Measurements from ENCODE around the gene PAX9.

The PAX9 gene

DNA sequence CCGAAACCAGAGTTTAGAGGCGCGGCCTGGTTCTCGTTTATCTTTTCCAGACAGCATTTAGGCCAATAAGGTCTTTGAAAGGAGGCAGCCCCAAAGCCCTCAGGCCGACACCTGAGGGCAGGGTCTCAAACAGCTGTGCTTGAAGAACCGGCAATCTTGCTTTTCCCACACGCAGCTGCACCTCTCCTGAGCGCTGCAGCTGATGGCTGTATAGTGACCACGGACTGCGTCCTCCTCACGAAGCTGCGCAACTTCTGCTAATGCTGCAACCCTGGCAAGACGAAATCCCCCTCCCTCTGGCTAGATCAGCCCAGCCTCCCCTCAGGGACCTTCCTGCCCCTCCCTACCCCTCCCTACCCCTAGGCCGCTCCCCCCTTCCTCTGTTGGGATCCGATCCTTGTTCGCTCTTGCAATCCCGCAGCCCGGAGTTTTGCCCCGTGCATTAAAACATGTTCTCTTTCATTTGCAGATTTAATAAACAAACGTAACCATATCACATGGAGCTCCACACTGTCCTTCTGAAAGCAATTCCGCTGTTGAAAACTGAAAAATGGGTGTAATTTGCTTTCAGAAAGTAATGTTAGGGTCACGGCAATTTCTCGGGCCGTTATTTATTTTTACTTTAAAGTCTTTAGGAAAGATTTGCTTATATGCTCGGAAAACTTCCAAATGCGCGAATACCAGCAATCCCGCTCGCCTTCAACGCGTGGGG, 4.8 kb upstream of the PAX9 start:
- no peak for DNase-seq

DNA sequence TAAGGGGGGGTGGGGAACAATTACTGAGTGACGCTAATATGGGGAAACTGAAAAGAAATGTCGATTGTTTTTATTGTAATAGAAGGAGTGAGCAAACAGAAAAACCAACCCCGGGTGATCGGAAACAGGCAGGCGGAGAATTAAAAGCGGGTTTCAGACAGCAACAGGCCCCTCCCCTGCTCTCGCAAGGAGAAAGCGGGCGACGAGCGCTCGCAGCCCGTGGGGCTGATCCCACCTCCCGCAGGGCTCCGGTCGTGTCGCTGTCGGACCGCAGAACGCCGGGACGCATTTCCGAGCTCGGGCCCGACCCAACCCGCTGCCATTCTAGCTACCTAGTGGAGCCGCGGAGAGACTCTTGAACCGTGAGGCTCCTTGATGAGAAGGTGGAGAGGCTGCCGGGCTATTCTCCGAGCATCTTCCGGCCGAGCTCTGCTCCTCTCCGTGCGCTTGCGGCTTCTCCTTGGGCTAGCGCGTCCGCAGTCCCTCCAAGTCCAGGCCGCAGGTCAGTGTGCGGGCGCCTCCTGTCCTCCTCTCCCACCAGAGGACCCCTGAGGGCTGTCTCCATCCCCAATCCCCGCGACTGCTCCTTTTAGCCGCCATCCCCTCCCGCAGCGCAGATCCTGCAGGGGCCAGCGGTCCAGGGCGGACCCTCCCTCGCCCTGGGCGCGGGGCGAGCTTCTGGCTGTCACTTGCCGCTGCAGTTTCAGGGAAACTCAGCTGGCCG, 4.1 kb upstream of the PAX9 start:
- no peak for DNase-seq

DNA sequence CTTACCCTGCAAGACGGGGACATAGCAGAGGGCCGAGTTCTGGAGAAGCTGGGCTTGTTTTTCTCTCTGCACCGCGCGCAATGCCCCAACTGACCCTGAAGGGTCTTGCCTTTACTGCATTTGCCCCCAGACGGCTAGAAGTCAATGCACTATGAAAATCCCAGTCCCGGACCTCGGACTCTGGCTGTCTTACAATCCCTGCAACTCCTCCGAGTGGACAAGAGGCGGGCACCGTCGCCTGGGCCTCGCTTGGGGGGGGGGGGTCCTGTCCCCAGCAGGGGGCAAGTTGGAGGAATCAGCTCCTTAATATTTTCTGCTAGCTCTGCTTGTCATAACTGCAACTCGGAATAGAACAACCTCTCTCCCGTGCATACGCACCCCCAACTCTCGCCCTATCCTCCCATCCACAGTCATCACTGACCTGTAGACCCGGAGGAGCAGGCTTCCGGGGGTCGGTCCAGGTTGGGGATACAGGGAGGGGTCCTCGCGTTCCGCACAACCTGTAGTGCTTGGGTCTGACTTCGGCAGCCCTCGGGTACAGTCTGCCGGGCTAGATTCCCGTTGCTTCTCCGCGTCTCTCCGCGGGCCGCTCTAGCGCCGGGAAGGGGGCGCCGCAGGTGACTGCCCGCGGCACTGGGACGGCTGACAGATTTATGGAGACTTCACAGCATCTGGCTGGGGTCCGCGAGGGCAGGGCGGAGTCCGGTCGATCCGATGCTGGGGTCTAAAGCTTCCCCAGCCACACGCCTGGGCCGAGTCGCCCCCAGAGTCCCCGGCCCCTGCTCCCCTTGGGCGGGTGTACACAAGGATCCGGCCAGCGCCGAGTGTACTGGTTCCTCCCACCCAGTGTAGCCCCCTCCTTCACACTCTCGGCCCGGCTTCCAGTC, 3.3 kb upstream of the PAX9 start:
- no peak for DNase-seq

DNA sequence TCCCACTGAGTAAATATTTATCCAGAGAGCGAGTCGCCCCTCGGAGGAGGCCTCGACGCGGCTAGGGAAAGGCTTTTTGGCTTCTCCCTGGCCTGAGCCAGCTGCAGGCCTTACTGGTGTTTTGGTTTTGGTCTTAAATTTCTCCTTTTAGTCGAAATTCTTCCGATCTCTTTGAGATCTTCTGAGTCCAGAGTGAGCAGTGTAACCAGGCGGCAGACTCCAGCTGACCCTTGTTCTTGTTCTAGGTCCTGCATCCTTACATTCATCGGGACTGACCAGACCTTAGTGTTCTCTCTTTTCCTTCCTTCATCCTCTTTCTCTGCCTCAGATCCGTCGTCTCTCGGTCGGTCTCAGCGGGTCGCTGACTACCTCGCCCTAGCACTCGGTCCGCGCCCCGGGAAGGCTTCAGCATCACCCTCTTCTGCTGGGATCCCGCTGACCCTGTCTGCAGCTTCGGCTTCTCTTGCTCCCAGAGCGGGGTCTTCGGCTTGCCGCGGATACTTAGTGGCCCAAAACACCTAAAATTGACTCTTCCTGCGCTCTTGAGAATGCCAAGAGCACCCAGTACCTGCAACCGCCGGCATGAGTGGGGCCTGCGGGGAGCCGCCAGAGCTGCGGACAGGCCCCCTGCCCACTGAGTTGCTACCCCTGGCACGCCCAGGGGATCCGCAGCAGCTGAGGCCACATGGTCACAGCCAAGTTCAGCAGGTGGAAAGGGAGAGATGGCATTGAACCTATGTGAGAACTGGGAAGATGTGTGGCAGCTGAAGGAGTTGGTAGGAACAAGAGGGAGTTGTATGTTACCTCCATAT, 2.4 kb upstream of the PAX9 start:
- no peak for DNase-seq

DNA sequence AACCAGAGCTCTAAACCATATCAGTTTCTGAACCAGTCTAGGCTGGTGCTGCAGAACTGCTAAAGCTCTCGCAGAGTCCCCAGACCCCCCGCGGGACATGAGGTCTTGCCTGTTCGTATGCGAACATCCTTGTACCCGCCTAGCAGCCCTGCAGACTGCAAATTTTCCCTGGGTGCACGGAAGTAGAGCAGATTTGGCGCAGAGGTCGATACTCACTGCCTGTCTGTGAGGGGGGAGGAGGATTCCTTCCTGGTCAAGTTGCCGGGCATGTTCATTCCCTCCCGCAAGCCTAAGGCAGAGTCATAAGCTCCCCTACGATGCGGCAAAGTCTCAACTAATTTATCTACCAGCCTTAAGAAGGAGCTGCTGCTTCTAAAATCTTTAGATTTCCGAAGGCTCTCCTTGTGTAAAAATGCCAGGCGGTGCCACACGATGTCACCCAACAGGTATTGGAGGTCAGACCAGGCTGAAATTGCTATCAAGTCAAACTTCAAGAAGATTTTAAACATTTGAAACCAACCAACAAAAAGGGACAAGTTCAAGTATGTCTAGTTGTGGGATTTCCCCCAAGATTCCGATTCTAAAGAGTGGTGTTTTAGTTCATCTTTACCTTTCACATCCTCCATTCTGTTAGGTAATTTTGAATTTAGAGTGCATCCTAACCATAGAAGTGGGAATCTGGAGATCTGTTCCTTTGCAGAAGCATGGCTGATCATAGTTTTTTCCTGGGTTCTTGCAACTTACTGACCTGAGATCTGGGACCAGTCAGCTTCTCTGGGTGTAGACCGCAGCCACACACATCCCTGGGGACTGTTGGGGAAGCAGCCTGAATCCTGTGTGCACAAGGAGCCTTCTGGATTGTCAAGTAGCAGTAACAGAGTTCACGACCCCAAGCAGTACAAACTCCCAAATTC, 1.6 kb upstream of the PAX9 start:
- no peak for DNase-seq

DNA sequence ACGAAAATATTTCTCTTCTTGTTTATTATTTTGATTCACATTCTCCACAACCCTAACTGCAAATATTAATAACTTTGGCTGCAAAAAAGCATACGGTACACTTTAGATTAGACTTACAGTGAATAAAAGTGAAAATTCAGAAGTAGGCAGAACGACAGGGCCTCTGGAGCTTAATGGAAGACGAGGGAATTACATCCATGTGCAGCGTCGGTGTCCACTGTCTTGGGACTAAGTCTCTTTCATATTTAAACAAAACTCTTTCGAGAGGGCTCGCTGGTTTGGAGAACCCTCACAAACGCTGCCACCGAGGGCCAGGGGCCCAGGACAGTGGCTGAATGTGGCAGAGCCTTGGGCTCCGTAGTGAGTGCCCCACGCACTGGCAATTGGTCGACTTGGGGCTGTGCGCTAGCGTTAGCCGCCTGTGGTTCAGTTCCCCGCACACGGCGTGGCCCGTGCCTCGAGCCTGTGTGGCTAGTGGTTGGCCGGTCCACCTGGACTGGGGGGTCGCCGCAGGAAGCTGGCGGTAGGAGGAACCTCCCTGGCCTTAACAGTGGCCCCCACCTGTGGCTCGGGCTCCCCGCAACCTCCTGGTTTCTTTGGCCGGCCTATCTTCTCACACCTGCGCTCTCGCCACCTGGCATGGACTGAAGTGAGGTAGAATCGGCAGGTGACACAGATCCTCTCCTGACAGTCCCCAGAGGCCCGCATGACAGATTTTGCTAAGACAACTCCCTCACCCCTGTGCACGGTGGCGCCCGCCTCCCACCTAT, 739 bp upstream of the PAX9 start:
- no peak for DNase-seq

DNA sequence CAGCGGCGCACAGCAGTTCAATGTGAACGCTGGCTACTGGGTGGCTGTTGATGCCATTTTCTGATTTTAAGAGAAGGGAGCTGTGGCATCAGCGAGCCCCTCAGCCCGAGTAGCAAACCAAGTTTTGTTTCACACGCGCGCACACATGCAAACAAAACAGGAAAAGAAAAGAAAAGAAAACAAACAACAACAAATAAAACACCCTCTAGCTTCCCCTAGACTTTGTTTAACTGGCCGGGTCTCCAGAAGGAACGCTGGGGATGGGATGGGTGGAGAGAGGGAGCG, 540 bp downstream of the PAX9 start:
- no peak for DNase-seq

DNA sequence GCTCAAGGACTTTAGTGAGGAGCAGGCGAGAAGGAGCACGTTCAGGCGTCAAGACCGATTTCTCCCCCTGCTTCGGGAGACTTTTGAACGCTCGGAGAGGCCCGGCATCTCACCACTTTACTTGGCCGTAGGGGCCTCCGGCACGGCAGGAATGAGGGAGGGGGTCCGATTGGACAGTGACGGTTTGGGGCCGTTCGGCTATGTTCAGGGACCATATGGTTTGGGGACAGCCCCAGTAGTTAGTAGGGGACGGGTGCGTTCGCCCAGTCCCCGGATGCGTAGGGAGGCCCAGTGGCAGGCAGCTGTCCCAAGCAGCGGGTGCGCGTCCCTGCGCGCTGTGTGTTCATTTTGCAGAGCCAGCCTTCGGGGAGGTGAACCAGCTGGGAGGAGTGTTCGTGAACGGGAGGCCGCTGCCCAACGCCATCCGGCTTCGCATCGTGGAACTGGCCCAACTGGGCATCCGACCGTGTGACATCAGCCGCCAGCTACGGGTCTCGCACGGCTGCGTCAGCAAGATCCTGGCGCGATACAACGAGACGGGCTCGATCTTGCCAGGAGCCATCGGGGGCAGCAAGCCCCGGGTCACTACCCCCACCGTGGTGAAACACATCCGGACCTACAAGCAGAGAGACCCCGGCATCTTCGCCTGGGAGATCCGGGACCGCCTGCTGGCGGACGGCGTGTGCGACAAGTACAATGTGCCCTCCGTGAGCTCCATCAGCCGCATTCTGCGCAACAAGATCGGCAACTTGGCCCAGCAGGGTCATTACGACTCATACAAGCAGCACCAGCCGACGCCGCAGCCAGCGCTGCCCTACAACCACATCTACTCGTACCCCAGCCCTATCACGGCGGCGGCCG, 1.1 kb downstream of the PAX9 start:
- DNase-seq: peak in 1 of 2 experiments; percentile 50

DNA sequence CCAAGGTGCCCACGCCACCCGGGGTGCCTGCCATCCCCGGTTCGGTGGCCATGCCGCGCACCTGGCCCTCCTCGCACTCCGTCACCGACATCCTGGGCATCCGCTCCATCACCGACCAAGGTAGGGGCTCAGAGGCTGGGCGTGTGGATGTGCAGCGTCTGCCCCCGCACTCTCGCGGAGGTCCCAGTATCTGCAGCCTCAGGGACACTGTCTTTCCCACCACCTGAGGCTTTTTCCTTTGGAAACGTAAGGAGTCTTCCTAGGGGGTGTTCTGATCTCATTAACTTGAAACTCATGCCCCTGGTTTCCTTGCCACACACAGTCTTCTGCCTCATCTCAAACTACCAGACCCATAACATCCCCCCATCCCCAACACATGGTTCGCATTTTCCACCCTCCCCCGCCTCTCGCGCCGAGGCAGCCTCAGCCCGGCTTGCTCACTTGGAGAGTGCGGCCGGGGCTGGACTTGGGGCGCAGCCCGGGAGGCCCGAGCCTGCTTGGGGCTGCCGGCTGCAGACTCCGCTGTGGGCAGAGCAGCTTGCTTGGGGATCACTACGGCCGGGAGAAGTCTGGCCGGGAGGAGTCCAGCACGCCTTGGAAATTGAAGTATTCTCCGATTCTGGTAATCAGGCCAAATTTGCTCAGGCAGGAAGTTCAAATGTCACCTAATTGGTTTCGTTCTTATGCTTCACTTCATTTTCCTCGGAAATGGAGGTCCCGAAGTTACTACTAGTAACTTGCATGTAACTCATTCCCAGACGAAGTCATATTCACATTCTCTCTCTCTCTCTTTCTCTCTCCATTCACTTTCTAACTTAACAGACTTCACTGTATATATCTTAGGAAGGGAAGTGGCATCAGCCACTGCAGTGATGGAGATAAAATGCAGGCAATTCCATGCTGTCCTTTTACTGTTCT, 2.0 kb downstream of the PAX9 start:
- DNase-seq: no peak

DNA sequence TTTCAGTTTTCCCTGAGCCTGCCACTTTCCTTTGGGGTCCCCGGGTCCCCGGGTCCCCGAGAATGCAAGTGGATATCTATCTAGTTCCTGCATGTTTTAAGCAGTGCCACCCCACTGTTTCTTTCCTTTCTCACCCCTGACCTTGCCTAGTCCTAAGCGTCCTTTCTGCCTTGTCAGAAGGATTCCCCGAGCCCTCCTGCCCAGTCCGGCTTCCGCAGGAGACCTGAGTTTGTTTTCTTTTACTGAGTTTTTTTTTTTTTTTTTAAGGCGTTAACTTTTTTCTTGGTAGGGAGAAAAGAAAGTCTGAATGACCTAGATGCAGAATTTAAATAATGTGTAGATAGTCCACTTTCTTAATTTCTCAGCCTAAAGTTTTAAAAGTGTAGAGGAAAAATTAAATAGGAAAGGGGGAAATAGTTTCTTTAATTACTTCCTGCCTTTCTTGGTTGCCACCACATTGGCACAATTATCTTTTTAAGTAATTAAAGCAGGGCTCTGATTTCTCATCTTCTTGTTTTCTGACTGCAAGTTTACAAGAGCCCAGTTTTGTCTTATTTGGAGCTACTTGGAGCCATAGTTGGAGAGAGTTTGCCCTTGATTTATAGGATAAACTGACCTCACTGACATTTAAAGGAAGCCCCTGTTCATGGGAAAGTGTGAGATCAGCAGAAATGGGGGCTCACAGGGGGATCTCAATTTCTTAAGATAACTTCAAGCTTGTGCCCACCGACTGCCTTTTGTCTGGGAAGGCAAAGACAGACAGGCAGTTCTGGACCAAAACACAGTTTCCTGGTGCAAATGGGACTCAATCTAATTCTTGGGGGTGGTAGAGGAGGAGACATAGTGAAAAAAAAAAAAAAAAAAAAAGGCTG, 2.9 kb downstream of the PAX9 start:
- DNase-seq: no peak

DNA sequence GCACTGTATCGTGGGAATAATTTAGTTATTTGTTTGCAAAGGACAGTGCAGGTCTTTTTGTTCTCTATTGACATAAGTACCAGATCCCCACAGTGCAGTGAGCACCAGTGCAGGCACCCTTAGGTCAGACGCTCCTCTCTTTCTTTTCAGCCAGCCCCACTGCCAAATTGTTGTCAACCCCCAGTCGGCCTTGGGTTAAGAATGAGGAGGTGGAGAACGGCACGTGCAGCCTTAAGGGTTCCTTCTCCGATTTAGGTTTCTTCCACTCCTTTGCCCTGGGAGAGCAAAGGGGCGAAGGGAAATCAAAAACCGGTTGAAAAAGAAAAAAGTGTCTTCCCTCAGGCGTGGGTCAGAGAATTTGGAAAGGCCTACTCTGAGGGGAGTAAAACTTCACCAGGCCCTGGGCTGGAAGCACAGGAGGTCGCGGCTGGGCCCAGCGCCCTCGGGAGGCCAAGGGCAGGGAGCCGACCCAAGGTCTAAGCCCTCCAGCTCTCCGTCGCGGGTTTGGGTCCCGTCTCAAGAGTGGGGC, 4.3 kb downstream of the PAX9 start:
- DNase-seq: no peak

DNA sequence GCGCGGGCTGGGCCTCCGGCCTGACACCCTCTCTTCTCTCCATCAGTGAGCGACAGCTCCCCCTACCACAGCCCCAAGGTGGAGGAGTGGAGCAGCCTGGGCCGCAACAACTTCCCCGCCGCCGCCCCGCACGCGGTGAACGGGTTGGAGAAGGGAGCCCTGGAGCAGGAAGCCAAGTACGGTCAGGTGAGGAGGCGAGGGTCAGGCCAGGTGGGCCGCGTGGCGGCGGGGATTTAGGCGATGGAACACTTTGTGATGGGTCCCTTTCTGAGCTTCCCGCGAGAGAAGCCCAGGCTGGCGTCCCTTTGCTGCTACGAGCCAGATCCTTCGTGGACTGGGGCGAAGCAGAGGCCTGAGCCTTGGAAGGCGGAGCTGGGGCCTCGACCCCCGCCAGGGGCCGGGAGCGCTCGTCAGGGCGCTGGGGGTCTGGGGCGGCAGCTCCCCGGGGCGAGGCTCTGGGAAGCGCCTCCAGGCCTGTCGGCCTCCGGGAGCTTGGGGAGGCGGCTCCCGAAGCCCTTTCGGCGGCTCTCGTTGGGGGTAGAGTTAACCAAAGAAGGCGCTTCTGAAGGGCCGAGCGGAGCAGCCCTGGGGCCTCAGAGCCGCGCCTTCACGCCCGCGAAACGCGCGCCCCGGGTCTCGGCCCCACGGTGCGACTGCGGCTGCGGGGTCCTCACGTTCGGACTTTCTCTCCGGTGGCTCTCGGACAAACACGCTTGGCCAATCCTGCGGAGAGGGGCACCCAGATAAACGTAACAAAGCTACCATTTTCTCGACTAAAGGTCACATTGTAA, 5.0 kb downstream of the PAX9 start:
- DNase-seq: no peak

DNA sequence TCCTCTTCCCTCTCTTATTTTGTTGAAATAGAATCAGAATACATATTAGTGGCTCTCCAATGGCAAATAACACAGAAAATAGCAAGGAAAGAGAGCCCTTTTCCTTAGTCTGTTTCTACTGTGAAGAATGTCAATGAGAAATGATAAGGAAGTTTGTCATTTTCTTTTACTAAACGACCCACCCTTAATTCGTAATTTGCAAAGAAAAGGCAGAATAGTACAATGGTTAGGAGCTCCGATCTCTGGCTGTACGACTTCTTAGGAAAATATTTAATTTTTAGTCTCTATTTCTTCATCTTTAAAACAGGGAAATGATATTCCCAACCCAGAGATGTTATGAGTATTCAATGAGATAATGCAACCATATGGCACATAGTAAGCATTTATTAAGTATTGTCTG, 6.0 kb downstream of the PAX9 start:
- DNase-seq: no peak

DNA sequence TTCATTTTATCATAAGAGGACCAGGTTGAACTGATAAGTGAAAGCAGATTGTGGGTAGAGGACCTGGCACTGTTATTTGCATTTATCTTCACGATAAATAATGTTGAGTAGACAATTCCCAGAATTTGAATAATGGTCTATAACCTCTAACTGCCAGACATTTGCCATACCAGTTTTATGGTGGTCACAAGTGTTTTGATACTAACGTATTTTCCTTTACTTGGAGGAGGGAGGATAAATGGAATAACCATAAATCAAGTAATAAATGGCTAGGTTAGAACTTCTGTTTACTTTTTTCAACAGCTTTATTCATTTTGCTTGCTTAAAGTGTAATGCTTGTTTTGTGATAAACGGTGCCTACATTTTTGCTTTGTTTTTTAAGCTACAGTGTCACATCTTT, 9.5 kb downstream of the PAX9 start:
- no peak for DNase-seq

DNA sequence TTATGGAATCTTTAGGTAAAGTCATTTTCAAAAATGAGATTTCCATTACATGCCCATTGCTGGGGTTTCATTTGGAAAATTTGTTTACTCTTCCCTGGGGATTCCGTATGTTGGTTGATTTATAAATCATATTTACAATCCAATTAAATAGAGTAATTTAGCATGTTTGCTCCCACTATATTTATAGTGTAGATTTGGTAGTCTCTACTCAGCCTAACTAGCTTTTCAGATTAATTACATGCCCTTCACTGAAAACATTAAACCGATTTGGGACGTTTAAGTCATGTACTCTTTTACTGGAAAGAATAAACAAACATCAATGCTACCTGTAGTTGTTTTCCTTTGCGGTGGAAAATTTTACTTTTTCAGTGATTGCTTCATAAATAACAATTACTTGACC, 10.4 kb downstream of the PAX9 start:
- no peak for DNase-seq

DNA sequence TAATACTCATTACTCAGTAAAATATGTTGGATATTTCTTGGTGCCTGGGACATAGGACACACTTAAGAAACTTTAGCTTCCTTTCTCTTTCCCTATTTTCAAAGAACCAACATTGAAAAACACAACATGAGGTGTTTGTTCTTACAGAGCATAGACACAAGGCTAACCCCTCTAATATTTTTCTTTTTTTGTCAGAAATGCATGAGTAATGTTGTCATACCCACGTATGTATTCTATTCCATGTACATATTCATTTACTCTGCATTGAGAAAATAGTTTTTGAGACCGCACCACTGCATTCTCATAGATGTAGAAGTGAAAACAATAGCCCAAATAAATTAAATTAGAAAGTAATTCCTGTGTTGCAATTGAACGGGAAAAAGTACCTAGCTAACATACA, 13.0 kb downstream of the PAX9 start:
- no peak for DNase-seq

DNA sequence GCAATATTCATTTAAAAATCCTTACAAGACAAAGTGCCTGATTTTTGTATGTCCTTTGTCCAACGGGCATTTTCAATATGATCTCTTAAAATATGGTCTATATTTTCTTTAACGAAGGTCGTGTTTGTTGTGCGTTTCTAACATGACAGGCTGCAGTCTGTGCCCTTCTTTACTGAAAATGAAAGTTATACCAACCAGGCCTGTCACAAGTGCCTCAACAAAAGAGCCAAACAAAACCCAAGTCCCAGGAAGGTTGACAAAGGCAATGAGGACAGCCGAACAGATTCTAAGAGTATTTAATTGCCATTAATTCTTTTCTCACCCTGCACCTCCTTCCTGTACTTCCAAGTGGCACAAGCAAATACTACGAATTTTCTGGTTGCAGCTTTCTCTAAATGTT, 13.9 kb downstream of the PAX9 start:
- DNase-seq: no peak

All from NCI-H446 (cell line).